ENCODE measurements around the gene XYLT1. TPM values are rescaled to one million over a fixed set of nuclear protein-coding genes. Genes with fewer than 3 reads are reported as not detected.

The XYLT1 gene
- total RNA-seq, 6 experiments from 2014 or later, result 0.48 to 2.0 (median 0.59) TPM

- Histone ChIP-seq H3K27me3 (no peaks in the 10 kb centered on the region), H3K27ac (no peak overlapping the region), H3K4me3 (no peak overlapping the region), H3K9me3 (no peaks in the 10 kb centered on the region), H3K4me1 (peaks cover 0 to 10% (median 6%) of the 10 kb centered on the region in 4 donors), H3K36me3 (no peaks in the 10 kb centered on the region)
- 61% methylated on average over 8 of the region's 14 CpGs for WGBS (ENCODE audit: insufficient coverage, low coverage, low lambda C conversion rate, missing lambda C conversion rate)
- intact Hi-C loops (cut with DNase I), result no loop called here
- ATAC-seq (no peak), DNase-seq (no peak)
- TF ChIP-seq CTCF (IDR thresholded peaks at IDR 0.05) (no peak), POLR2A (IDR thresholded peaks at IDR 0.05) (no peak)
These were observed 292.5 kb downstream of the XYLT1 start for GRCh38 chr16:17177959-17178905.

GRCh38 chr16:17177242-17177958 is 293.4 kb downstream of the XYLT1 start:
- 69% methylated on average over 6 of the region's 6 CpGs for WGBS (ENCODE audit: insufficient coverage, low coverage, low lambda C conversion rate, missing lambda C conversion rate)
- Histone ChIP-seq H3K9me3 (no peaks in the 10 kb centered on the region), H3K36me3 (no peaks in the 10 kb centered on the region), H3K4me3 (no peak overlapping the region), H3K4me1 (peaks cover 0 to 18% (median 10%) of the 10 kb centered on the region in 4 donors), H3K27ac (no peak overlapping the region), H3K27me3 (no peaks in the 10 kb centered on the region)
- intact Hi-C loops (cut with DNase I), result no loop called here
- no peak for ATAC-seq
- TF ChIP-seq CTCF (IDR thresholded peaks at IDR 0.05) (no peak), POLR2A (IDR thresholded peaks at IDR 0.05) (no peak)
- no peak for DNase-seq

GRCh38 chr16:17176199-17176598 is 294.6 kb downstream of the XYLT1 start:
- Histone ChIP-seq H3K36me3 (no peaks in the 10 kb centered on the region), H3K4me3 (no peak overlapping the region), H3K27ac (no peak overlapping the region), H3K9me3 (no peaks in the 10 kb centered on the region), H3K4me1 (peaks cover 0 to 28% (median 15%) of the 10 kb centered on the region in 4 donors), H3K27me3 (no peaks in the 10 kb centered on the region)
- ATAC-seq, result no peak
- no peak for DNase-seq
- intact Hi-C loops (cut with DNase I), result no loop called here
- WGBS (ENCODE audit: insufficient coverage, low coverage, low lambda C conversion rate, missing lambda C conversion rate), result 98% methylated on average over 4 of the region's 6 CpGs
- TF ChIP-seq POLR2A (IDR thresholded peaks at IDR 0.05), result no peak
- no peak for TF ChIP-seq CTCF (IDR thresholded peaks at IDR 0.05)

GRCh38 chr16:17173281-17173680 is 297.5 kb downstream of the XYLT1 start:
- intact Hi-C loops (cut with DNase I), result no loop called here
- Histone ChIP-seq H3K27me3 (no peaks in the 10 kb centered on the region), H3K4me3 (no peak overlapping the region), H3K4me1 (peaks cover 0 to 40% (median 20%) of the 10 kb centered on the region in 4 donors), H3K9me3 (no peaks in the 10 kb centered on the region), H3K36me3 (no peaks in the 10 kb centered on the region), H3K27ac (peak overlapping the region in 1 of 3 donors; percentile 0)
- DNase-seq (peak; percentile 64 to 86 (median 70)), ATAC-seq (peak; percentile 66 to 87 (median 75))
- 31% methylated on average over 6 of the region's 6 CpGs for WGBS (ENCODE audit: insufficient coverage, low coverage, low lambda C conversion rate, missing lambda C conversion rate)
- TF ChIP-seq CTCF (IDR thresholded peaks at IDR 0.05), result no peak
- no peak for TF ChIP-seq POLR2A (IDR thresholded peaks at IDR 0.05)
